HepG2 (cell line): Measurements from ENCODE around the gene KIRREL3. TPM values are rescaled to one million over a fixed set of nuclear protein-coding genes. Genes with fewer than 3 reads are reported as not detected.

Source experiments
- ATAC-seq: fragments of 200-7000 bp; cut with Tn5 transposase; 3 replicates; pipeline ENCODE4 v1.9.1; 2020; ENCODE audit warnings: mild to moderate bottlenecking, moderate library complexity
- BruUV-seq: library from RNA; stranded (reverse); fragments of 400-500 nt; replicated peaks from 2 replicates; lab custom pipeline; 2021; lab: Mats Ljungman, UMichigan
- CTCF ChIA-PET: fragments of 300-600 bp; formaldehyde crosslinking; extraction: SDS; loops from one replicate; lab custom pipeline; 2021; ENCODE audit warnings: low total read pairs, inconsistent platforms, low intra/inter-chr PET ratio; lab: Yijun Ruan, JAX
- POLR2A ChIA-PET: fragments of 350-600 bp; sonication (Branson Sonifier 250); formaldehyde crosslinking; loops from one replicate; lab custom pipeline; 2020; ENCODE audit warnings: antibody characterized with exemption, inconsistent platforms; lab: Yijun Ruan, JAX
- DNase-seq: peaks from one replicate; pipeline ENCODE4 v3.0.0-alpha.2; 2015; ENCODE audit warnings: low spot score
- FAIRE-seq: peaks from 3 replicates; lab custom pipeline; 2011; peaks lifted over from hg19 to GRCh38; lab: Jason Lieb, UNC
- H2AFZ ChIP-seq: one replicate; pipeline ENCODE4 v1.6.1; 2011; ENCODE audit warnings: low read length, inconsistent platforms
- H3K27ac ChIP-seq: fragments of 300-600 bp; 3 replicates; pipeline ENCODE4 v1.8.0; 2011; ENCODE audit warnings: mixed run types, mild to moderate bottlenecking, mixed read lengths, low read length, inconsistent platforms; ENCODE audit not compliant: insufficient read depth; ENCODE audit errors: extremely low read length
- H3K27me3 ChIP-seq, 2 experiments: fragments of 200-600 bp in 1 of 2; 2 replicates in 1 of 2; 3 replicates in 1 of 2; pipeline versions ENCODE4 v1.6.0 to v1.8.0; 2011; ENCODE audit warnings: low read length in 2 of 2, mild to moderate bottlenecking in 2 of 2, moderate library complexity in 2 of 2, inconsistent platforms in 1 of 2; ENCODE audit not compliant: insufficient read depth in 2 of 2, control insufficient read depth in 1 of 2
- H3K36me3 ChIP-seq, 2 experiments: fragments of 200-600 bp in 1 of 2; replicated peaks in 1 of 2; 2 replicates in 1 of 2; 3 replicates in 1 of 2; pipeline versions ENCODE4 v1.5.1 to v1.8.0; 2011; ENCODE audit warnings: low read length in 2 of 2, inconsistent platforms in 1 of 2; ENCODE audit not compliant: insufficient read depth in 2 of 2, control insufficient read depth in 1 of 2
- H3K4me1 ChIP-seq: 2 replicates; pipeline ENCODE4 v1.5.1; 2012; ENCODE audit warnings: low read length, inconsistent platforms; ENCODE audit not compliant: insufficient read depth
- H3K4me2 ChIP-seq: 2 replicates; pipeline ENCODE4 v1.6.0; 2011; ENCODE audit warnings: low read depth, low read length, inconsistent platforms
- H3K4me3 ChIP-seq, 3 experiments: fragments of 200-600 bp in 1 of 3; sonication (generic), shearing (Covaris generic) in 1 of 3; replicated peaks in 1 of 3; 2 replicates each; pipeline ENCODE4 v1.5.1; 2011 to 2016; ENCODE audit warnings: low read length in 3 of 3, inconsistent platforms in 2 of 3, low read depth in 2 of 3, mild to moderate bottlenecking in 2 of 3, control low read depth in 1 of 3, mixed read lengths in 1 of 3; ENCODE audit not compliant: insufficient read depth in 1 of 3
- H3K79me2 ChIP-seq: one replicate; pipeline ENCODE4 v1.6.1; 2011; ENCODE audit warnings: low read length, inconsistent platforms; ENCODE audit not compliant: insufficient read depth
- H3K9ac ChIP-seq: 2 replicates; pipeline ENCODE4 v1.6.0; 2011; ENCODE audit warnings: mild to moderate bottlenecking, low read depth, low read length, inconsistent platforms; ENCODE audit not compliant: insufficient read depth
- H3K9me3 ChIP-seq: 2 replicates; pipeline ENCODE4 v1.5.1; 2012; ENCODE audit warnings: mild to moderate bottlenecking, low read length
- H4K20me1 ChIP-seq: 2 replicates; pipeline ENCODE4 v1.6.0; 2011; ENCODE audit warnings: inconsistent platforms, mild to moderate bottlenecking, low read length, moderate library complexity; ENCODE audit not compliant: insufficient read depth
- MYC ChIP-seq: sonication (generic); formaldehyde crosslinking; IDR thresholded peaks from 2 replicates; pipeline ENCODE4 v1.9.0; 2021; ENCODE audit warnings: missing genetic modification reagents, borderline replicate concordance
- SP4 ChIP-seq: sonication (generic); formaldehyde crosslinking; IDR thresholded peaks from 2 replicates; pipeline ENCODE4 v1.8.1; 2023; ENCODE audit warnings: mild to moderate bottlenecking, missing genetic modification reagents
- SYNCRIP ChIP-seq: fragments of 200-400 bp; formaldehyde crosslinking; IDR thresholded peaks from 2 replicates; pipeline ENCODE4 v1.6.1; 2018; ENCODE audit warnings: mild to moderate bottlenecking, low read depth, low read length; ENCODE audit not compliant: insufficient read depth
- ZBTB4 ChIP-seq: sonication (generic); formaldehyde crosslinking; IDR thresholded peaks from 2 replicates; pipeline ENCODE4 v1.4.0; 2020; ENCODE audit warnings: missing genetic modification reagents, mild to moderate bottlenecking, borderline replicate concordance
- ZNF318 ChIP-seq: sonication (generic); formaldehyde crosslinking; IDR thresholded peaks from 2 replicates; pipeline ENCODE4 v1.4.0; 2020; ENCODE audit warnings: mild to moderate bottlenecking, missing genetic modification reagents
- whole genome bisulfite sequencing: methylation state at CpG from one replicate; pipeline ENCODE4 v1.1.6; 2017; ENCODE audit warnings: low lambda C conversion rate; 5-methylcytosine and 5-hydroxymethylcytosine counted together
- in situ Hi-C: cut with HindIII; loops from 2 replicates; pipeline ENCODE4 v1.10.0; 2017; ENCODE audit warnings: low pct_unique_long_range_greater_than_20kb; ENCODE audit not compliant: extremely low pct_ligation_motif_present
- intact Hi-C: fragments of 100-400 bp; cut with micrococcal nuclease; formaldehyde crosslinking; loops from one replicate; pipeline ENCODE4 v1.10.0; 2022; ENCODE audit not compliant: unreplicated experiment
- polyA plus RNA-seq, 8 experiments: library from polyadenylated mRNA; depleted of rRNA in 3 of 8; stranded (reverse) in 7 of 8; unstranded in 1 of 8; fragments of >200 nt; fragmentation: Illumina TruSeq in 4 of 8; extraction: Trizol in 4 of 8; gene quantifications; 2 replicates each; pipeline versions ENCODE4 v1.2.1 to v1.2.3, GENCODE V29; 2011 to 2016; ENCODE audit warnings: low read depth in 4 of 8, missing spikeins in 1 of 8, mixed read lengths in 1 of 8; ENCODE audit not compliant: insufficient read depth in 1 of 8
- total RNA-seq, 5 experiments: library from RNA; depleted of rRNA; stranded (reverse); fragments of >200 nt; fragmentation: Illumina TruSeq; extraction: Trizol; gene quantifications; 2 replicates each; pipeline ENCODE4 v1.2.3, GENCODE V29; 2016; ENCODE audit warnings: low read depth in 1 of 5

The KIRREL3 gene
- total and polyA plus RNA-seq, 2 of the 13 experiments (the other 11 are each of a cell fraction or from before 2014, with no cell fraction given) = not detected

GRCh38 chr11:126418887-126419286 lies 581.7 kb downstream of the KIRREL3 start:
- Histone ChIP-seq H3K9ac (no peak overlapping the region), H3K4me1 (peaks cover 10% of the 10 kb centered on the region)
- TF ChIP-seq MYC (CRISPR knock-in tag) (no peak), SYNCRIP (no peak)
- TF ChIP-seq, all 625 proteins: peak for 0
- DNase-seq (no peak), FAIRE-seq (no peak), ATAC-seq (no peak)
- peaks cover 1 to 18% of the 10 kb centered on the region in 2 experiments; a peak in 4 of 5 replicates for H3K36me3 ChIP-seq
- POLR2A ChIA-PET = no interaction called here
- in situ Hi-C loops (no loop called here), intact Hi-C loops (no loop called here)
- no peaks in the 10 kb centered on the region for H4K20me1 ChIP-seq
- H3K9me3 ChIP-seq = no peaks in the 10 kb centered on the region
- H2AFZ ChIP-seq = no peak overlapping the region
- H3K27ac ChIP-seq = no peak overlapping the region
- H3K4me2 ChIP-seq = no peak overlapping the region
- no peaks in the 10 kb centered on the region for H3K27me3 ChIP-seq
- no peak overlapping the region for H3K4me3 ChIP-seq
- CTCF ChIA-PET = no interaction called here
- no TSS peak for BruUV-seq
- 73% methylated on average over 1 of the region's 1 CpG for WGBS
- H3K79me2 ChIP-seq = no peaks in the 10 kb centered on the region

GRCh38 chr11:126417091-126417862 lies 583.3 kb downstream of the KIRREL3 start:
- no peaks in the 10 kb centered on the region for H3K79me2 ChIP-seq
- no peaks in the 10 kb centered on the region for H3K27me3 ChIP-seq
- H3K27ac ChIP-seq = no peak overlapping the region
- no peaks in the 10 kb centered on the region for H4K20me1 ChIP-seq
- no peaks in the 10 kb centered on the region for H3K4me1 ChIP-seq
- no peak for FAIRE-seq
- POLR2A ChIA-PET = no interaction called here
- H2AFZ ChIP-seq = no peak overlapping the region
- 93% methylated on average over 12 of the region's 12 CpGs for WGBS
- H3K4me2 ChIP-seq = no peak overlapping the region
- CTCF ChIA-PET = no interaction called here
- in situ Hi-C loops (no loop called here), intact Hi-C loops (no loop called here)
- no peak for ATAC-seq
- peaks cover 4 to 33% of the 10 kb centered on the region in 2 experiments; a peak in 4 of 5 replicates for H3K36me3 ChIP-seq
- no peak overlapping the region for H3K9ac ChIP-seq
- no peaks in the 10 kb centered on the region for H3K9me3 ChIP-seq
- DNase-seq = no peak
- H3K4me3 ChIP-seq = no peak overlapping the region
- no TSS peak for BruUV-seq
- no peak for TF ChIP-seq SP4 (CRISPR knock-in tag)
- no peak for TF ChIP-seq ZNF318 (CRISPR knock-in tag)
- TF ChIP-seq ZBTB4 (CRISPR knock-in tag) = no peak
